ENCODE results near the gene DHRS7B.

DNA sequence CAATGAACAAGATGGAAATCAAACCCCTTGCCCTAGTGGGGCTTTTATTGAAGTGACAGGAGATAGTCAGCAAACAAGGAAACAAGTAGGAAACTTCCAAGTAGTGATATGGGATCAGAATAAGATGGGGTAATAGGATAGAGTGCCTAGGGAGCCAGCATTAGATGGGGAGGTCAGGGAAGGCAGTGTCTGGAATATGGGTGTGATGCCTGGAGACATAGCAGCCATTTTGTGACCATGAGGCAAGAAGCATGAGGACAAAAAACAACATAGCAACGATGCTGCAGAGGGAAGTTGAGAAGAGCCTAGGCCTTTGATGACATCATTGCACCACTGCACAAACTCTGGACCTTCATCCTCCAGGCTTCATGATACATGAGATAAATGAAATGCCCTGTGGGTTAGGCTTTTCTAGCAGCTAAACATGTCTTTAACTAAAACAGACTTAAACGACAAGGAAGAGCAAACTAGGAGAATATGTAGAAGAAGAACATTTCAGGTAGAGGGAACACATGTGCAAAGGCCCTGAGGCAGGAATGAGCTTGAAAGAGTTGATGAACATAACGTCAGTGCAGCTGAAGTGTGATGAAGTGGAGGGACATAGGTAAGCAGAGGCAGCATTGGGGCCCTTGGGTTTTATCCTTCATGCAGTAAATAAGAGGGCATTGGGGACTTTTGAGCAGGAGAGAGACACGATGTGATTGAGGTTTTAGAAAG, 105.4 kb downstream of the DHRS7B start:
- TF ChIP-seq, protein P1, sequence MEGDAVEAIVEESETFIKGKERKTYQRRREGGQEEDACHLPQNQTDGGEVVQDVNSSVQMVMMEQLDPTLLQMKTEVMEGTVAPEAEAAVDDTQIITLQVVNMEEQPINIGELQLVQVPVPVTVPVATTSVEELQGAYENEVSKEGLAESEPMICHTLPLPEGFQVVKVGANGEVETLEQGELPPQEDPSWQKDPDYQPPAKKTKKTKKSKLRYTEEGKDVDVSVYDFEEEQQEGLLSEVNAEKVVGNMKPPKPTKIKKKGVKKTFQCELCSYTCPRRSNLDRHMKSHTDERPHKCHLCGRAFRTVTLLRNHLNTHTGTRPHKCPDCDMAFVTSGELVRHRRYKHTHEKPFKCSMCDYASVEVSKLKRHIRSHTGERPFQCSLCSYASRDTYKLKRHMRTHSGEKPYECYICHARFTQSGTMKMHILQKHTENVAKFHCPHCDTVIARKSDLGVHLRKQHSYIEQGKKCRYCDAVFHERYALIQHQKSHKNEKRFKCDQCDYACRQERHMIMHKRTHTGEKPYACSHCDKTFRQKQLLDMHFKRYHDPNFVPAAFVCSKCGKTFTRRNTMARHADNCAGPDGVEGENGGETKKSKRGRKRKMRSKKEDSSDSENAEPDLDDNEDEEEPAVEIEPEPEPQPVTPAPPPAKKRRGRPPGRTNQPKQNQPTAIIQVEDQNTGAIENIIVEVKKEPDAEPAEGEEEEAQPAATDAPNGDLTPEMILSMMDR (IDR thresholded peaks at IDR 0.05) = no peak
- TF ChIP-seq ZFX (IDR thresholded peaks at IDR 0.05; ENCODE audit: borderline replicate concordance) = no peak

Data from 22Rv1 (cell line).